GM12878 (cell line): Measurements from ENCODE around the gene ITSN2. TPM values are rescaled to one million over a fixed set of nuclear protein-coding genes. Genes with fewer than 3 reads are reported as not detected.

Experiments used
- ATAC-seq: fragments of 200-7000 bp; cut with Tn5 transposase; 3 replicates; pipeline ENCODE4 v1.9.1; 2020; ENCODE audit warnings: mild to moderate bottlenecking, moderate library complexity
- BruUV-seq: library from RNA; stranded (reverse); fragments of 400-500 nt; replicated peaks from 2 replicates; lab custom pipeline; 2021; lab: Mats Ljungman, UMichigan
- CTCF ChIA-PET: fragments of 300-600 bp; sonication (Branson Sonifier 250); formaldehyde crosslinking; extraction: SDS; loops from one replicate; lab custom pipeline; 2021; ENCODE audit warnings: inconsistent platforms; lab: Yijun Ruan, JAX
- POLR2A ChIA-PET: fragments of 350-600 bp; formaldehyde crosslinking; extraction: SDS; loops from one replicate; lab custom pipeline; 2021; ENCODE audit warnings: inconsistent platforms; lab: Charles Lee
- RAD21 ChIA-PET: fragments of 300-600 bp; sonication (Branson Sonifier 250); formaldehyde crosslinking; loops from one replicate; lab custom pipeline; 2023; ENCODE audit warnings: antibody characterized with exemption; ENCODE audit not compliant: unreplicated experiment; lab: Charles Lee
- SMC1A ChIA-PET: fragments of 300-600 bp; sonication (Branson Sonifier 250); formaldehyde crosslinking; loops from one replicate; lab custom pipeline; 2023; ENCODE audit not compliant: unreplicated experiment, uncharacterized antibody; lab: Charles Lee
- DNase-seq: peaks from one replicate; pipeline ENCODE4 v3.0.0-alpha.2; 2011; ENCODE audit warnings: low read depth, low spot score
- FAIRE-seq: peaks from 3 replicates; lab custom pipeline; 2011; peaks lifted over from hg19 to GRCh38; lab: Jason Lieb, UNC
- H2AFZ ChIP-seq: 2 replicates; pipeline ENCODE4 v1.6.0; 2011; ENCODE audit warnings: low read depth, low read length, control low read depth; ENCODE audit not compliant: control insufficient read depth
- H3K27ac ChIP-seq: 2 replicates; pipeline ENCODE4 v1.5.1; 2011; ENCODE audit warnings: control low read depth; ENCODE audit not compliant: control insufficient read depth, insufficient read depth
- H3K27me3 ChIP-seq, 2 experiments: replicated peaks in 1 of 2; 2 replicates each; pipeline versions ENCODE4 v1.6.0 to v1.6.1; 2011; ENCODE audit warnings: low read length in 1 of 2; ENCODE audit not compliant: control insufficient read depth in 2 of 2, insufficient read depth in 2 of 2
- H3K36me3 ChIP-seq, 2 experiments: 2 replicates each; pipeline ENCODE4 v1.5.1; 2011; ENCODE audit warnings: low read length in 1 of 2; ENCODE audit not compliant: control insufficient read depth in 2 of 2, insufficient read depth in 2 of 2
- H3K4me1 ChIP-seq: 2 replicates; pipeline ENCODE4 v1.6.1; 2011; ENCODE audit warnings: mild to moderate bottlenecking, low read length, moderate library complexity, mixed read lengths; ENCODE audit not compliant: control insufficient read depth, insufficient read depth
- H3K4me2 ChIP-seq: 2 replicates; pipeline ENCODE4 v1.6.0; 2011; ENCODE audit warnings: control low read depth; ENCODE audit not compliant: control insufficient read depth, insufficient read depth
- H3K4me3 ChIP-seq: fragments of 200-600 bp; sonication (generic); 2 replicates; pipeline ENCODE4 v1.5.1; 2016
- H3K79me2 ChIP-seq: 2 replicates; pipeline ENCODE4 v1.6.0; 2011; ENCODE audit warnings: low read length; ENCODE audit not compliant: control insufficient read depth, insufficient read depth
- H3K9ac ChIP-seq: 2 replicates; pipeline ENCODE4 v1.8.0; 2011; ENCODE audit warnings: low read length, control low read depth, mixed read lengths; ENCODE audit not compliant: control insufficient read depth, insufficient read depth
- H3K9me3 ChIP-seq: replicated peaks from 3 replicates; pipeline ENCODE4 v1.5.1; 2011; ENCODE audit warnings: mild to moderate bottlenecking, low read length; ENCODE audit not compliant: control insufficient read depth, insufficient read depth
- H4K20me1 ChIP-seq: 2 replicates; pipeline ENCODE4 v1.6.0; 2011; ENCODE audit not compliant: control insufficient read depth, insufficient read depth
- ATF2 ChIP-seq: IDR thresholded peaks from 2 replicates; pipeline ENCODE4 v1.6.1; 2012; ENCODE audit warnings: low read length, inconsistent platforms
- ATF7 ChIP-seq: fragments of 450-650 bp; IDR thresholded peaks from 2 replicates; pipeline ENCODE4 v1.6.1; 2016; ENCODE audit warnings: low read depth, mild to moderate bottlenecking
- BHLHE40 ChIP-seq, 2 experiments: fragments of 450-650 bp in 1 of 2; IDR thresholded peaks; 2 replicates each; pipeline ENCODE4 v1.6.1; 2011 to 2017; ENCODE audit warnings: low read depth in 2 of 2, borderline replicate concordance in 1 of 2, improper control_type of control experiment in 1 of 2, low read length in 1 of 2, mild to moderate bottlenecking in 1 of 2
- CEBPB ChIP-seq, 2 experiments: fragments of 150-350 bp in 1 of 2; IDR thresholded peaks; 2 replicates each; pipeline ENCODE4 v1.6.1; 2012 to 2014; ENCODE audit warnings: low read depth in 2 of 2, low read length in 2 of 2, borderline replicate concordance in 1 of 2, inconsistent platforms in 1 of 2
- FOS ChIP-seq: IDR thresholded peaks from 3 replicates; pipeline ENCODE4 v1.6.1; 2011; ENCODE audit warnings: borderline replicate concordance; ENCODE audit not compliant: insufficient read length; ENCODE audit errors: extremely low read depth
- JUND ChIP-seq: IDR thresholded peaks from 2 replicates; pipeline ENCODE4 v1.6.1; 2012; ENCODE audit warnings: low read depth, mild to moderate bottlenecking, low read length, improper control_type of control experiment, moderate library complexity
- NR2C2 ChIP-seq: IDR thresholded peaks from 2 replicates; pipeline ENCODE4 v1.6.1; 2011; ENCODE audit warnings: borderline replicate concordance, low read depth; ENCODE audit not compliant: control insufficient read depth, insufficient read length
- SIX5 ChIP-seq: IDR thresholded peaks from 2 replicates; pipeline ENCODE4 v1.6.1; 2011; ENCODE audit warnings: mild to moderate bottlenecking, low read depth, low read length, moderate library complexity; ENCODE audit not compliant: severe bottlenecking
- SMARCA5 ChIP-seq: fragments of 450-650 bp; IDR thresholded peaks from 2 replicates; pipeline ENCODE4 v1.6.1; 2017; ENCODE audit warnings: mild to moderate bottlenecking
- SP1 ChIP-seq: IDR thresholded peaks from one replicate; pipeline ENCODE4 v1.6.1; 2011; ENCODE audit warnings: low read depth, low read length
- SPI1 ChIP-seq: IDR thresholded peaks from 2 replicates; pipeline ENCODE4 v1.6.1; 2011; ENCODE audit warnings: low read depth, mild to moderate bottlenecking, low read length, moderate library complexity, borderline replicate concordance; ENCODE audit not compliant: insufficient read depth
- SREBF2 ChIP-seq: IDR thresholded peaks from 2 replicates; pipeline ENCODE4 v1.6.1; 2012; ENCODE audit warnings: mild to moderate bottlenecking, low read length
- SUPT20H ChIP-seq: IDR thresholded peaks from 2 replicates; pipeline ENCODE4 v1.6.1; 2011; ENCODE audit warnings: low read depth, mild to moderate bottlenecking, low read length, moderate library complexity, borderline replicate concordance; ENCODE audit not compliant: control insufficient read depth
- YBX1 ChIP-seq: fragments of 450-650 bp; IDR thresholded peaks from 2 replicates; pipeline ENCODE4 v1.6.1; 2016; ENCODE audit warnings: antibody characterized with exemption
- WGBS: methylation state at CpG from one replicate; pipeline ENCODE4 v1.1.6; 2016; ENCODE audit warnings: low lambda C conversion rate; ENCODE audit not compliant: insufficient replicate concordance, insufficient coverage; ENCODE audit errors: missing lambda C conversion rate; 5-methylcytosine and 5-hydroxymethylcytosine counted together
- in situ Hi-C: fragments of 300-500 bp; cut with MboI; formaldehyde crosslinking; loops from 9 replicates; pipeline ENCODE4 v1.14.3; 2018; ENCODE audit warnings: mixed read lengths
- intact Hi-C: fragments of 100-400 bp; cut with micrococcal nuclease; formaldehyde crosslinking; loops from one replicate; pipeline ENCODE4 v1.14.2; 2022; ENCODE audit not compliant: unreplicated experiment
- polyA plus RNA-seq, 11 experiments: library from polyadenylated mRNA; depleted of rRNA in 4 of 11; unstranded in 6 of 11; stranded (reverse) in 5 of 11; fragments of >200 nt; fragmentation: Nextera tagmentation in 4 of 11; fragmentation: Illumina TruSeq in 1 of 11; extraction: Ambion mirVana in 4 of 11; extraction: Trizol in 1 of 11; gene quantifications; 1 replicate in 1 of 11; 2 replicates in 10 of 11; pipeline versions ENCODE4 v1.2.1 to v1.2.3, GENCODE V29; 2011 to 2016; ENCODE audit warnings: inconsistent platforms in 2 of 11, missing spikeins in 2 of 11, low read depth in 1 of 11
- total RNA-seq, 4 experiments: library from RNA; depleted of rRNA in 3 of 4; stranded (reverse); fragments of >200 nt in 3 of 4; fragmentation: Illumina TruSeq in 1 of 4; extraction: Trizol in 1 of 4; gene quantifications; 2 replicates each; pipeline versions ENCODE4 v1.2.1 to v1.2.3, GENCODE V29; 2013 to 2021
- TF ChIP-seq, protein P1 (sequence below): fragments of 450-650 bp; IDR thresholded peaks from 2 replicates; pipeline ENCODE4 v1.6.1; 2016; ENCODE audit warnings: mild to moderate bottlenecking, moderate library complexity, borderline replicate concordance

ITSN2 gene
- total and polyA plus RNA-seq, 10 of the 15 experiments (the other 5 are each of a cell fraction or from before 2014, with no cell fraction given), result 20.5 to 80.0 (median 54.7) TPM

DNA sequence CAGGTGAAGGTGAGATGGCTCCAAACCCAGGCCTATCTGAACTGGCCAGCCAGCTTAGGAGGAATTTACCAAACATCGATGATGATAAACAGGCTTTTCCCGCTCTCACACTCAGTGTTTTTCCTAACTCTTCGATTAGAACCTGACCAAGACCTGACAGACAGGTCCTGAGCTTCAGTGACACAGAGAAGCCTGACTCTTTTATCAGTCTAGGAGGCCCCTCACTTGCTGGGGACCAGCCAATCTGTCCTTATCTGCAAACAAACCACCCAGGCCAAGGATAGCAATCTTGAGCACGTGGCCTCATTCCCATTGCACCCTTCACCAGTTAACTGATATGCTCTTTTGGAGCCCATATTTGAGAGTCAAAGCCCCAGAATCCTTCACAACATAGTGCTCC is 1.9 kb upstream of the ITSN2 start (continued):
- TF ChIP-seq ATF7 (no peak), SUPT20H (no peak), CEBPB (IDR thresholded peaks at IDR 0.05; ENCODE audit: borderline replicate concordance in 1 of 2, low read depth in 2 of 2, low read length in 2 of 2) (no peak), JUND (no peak), NR2C2 (no peak)

DNA sequence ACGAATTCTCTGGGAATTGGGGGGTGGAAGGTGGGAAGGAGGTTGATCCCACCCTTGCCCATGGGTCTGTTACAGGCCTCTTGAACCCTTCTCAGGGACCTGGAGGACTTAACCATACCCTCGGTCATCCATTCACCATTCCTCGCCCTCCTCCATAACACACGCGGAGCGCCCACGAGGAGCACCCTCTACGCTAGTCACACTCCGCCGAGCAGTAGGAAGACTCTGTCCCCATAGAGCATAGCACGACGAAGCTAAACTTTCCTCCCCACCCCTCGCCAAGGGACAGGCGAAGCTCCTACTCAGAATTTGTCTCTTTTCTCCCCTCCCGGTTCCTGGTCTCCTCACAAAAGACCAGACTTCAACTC is 611 bp upstream of the ITSN2 start:
- Histone ChIP-seq H3K27ac (peak overlapping the region; percentile 93), H3K9ac (peak overlapping the region; percentile 97), H4K20me1 (no peaks in the 10 kb centered on the region), H3K9me3 (no peaks in the 10 kb centered on the region), H3K4me1 (peaks cover 17% of the 10 kb centered on the region), H2AFZ (peak overlapping the region; percentile 92), H3K27me3 (no peaks in the 10 kb centered on the region), H3K79me2 (peaks cover 46% of the 10 kb centered on the region), H3K4me2 (peak overlapping the region; percentile 66), H3K36me3 (no peaks in the 10 kb centered on the region), H3K4me3 (peak overlapping the region; percentile 79)
- ChIA-PET SMC1A (interaction anchor here (1.2 to 4.2 kb wide), 6 partner anchors 11 to 85 kb away, joined by 3 to 44 read pairs (median 4); no protein-coding TSS in a partner anchor), RAD21 (interaction anchor here (0.6 to 3.5 kb wide), 6 partner anchors 11 to 57 kb away, joined by 3 to 32 read pairs (median 4); no protein-coding TSS in a partner anchor), POLR2A (interaction anchor here (0.7 to 4.5 kb wide), 11 partner anchors 8 to 433 kb away, joined by 3 to 36 read pairs (median 5); no protein-coding TSS in a partner anchor), CTCF (interaction anchor here (0.6 to 1.5 kb wide), 5 partner anchors 13 to 283 kb away, joined by 3 to 6 read pairs (median 4); no protein-coding TSS in a partner anchor)
- ATAC-seq (peak; percentile 3), FAIRE-seq (no peak), DNase-seq (no peak)
- intact Hi-C loops, result loop anchor here (2.0 kb wide), 1 partner anchor 18 kb away; no protein-coding TSS in a partner anchor
- TSS peak; percentile 90 for BruUV-seq
- in situ Hi-C loops, result loop anchor here (25.0 kb wide), 1 partner anchor 974 kb away; the partner anchor contains the start of gene KLHL29
- 23% methylated on average over 10 of the region's 15 CpGs for WGBS
- TF ChIP-seq SPI1 (no peak), FOS (no peak), BHLHE40 (IDR thresholded peaks at IDR 0.05; ENCODE audit: borderline replicate concordance in 1 of 2, low read depth in 2 of 2, low read length in 1 of 2) (no peak), SIX5 (no peak), ATF2 (no peak), SMARCA5 (no peak), SREBF2 (no peak), YBX1 (no peak), SP1 (peak; percentile 1)
- TF ChIP-seq, protein P1, sequence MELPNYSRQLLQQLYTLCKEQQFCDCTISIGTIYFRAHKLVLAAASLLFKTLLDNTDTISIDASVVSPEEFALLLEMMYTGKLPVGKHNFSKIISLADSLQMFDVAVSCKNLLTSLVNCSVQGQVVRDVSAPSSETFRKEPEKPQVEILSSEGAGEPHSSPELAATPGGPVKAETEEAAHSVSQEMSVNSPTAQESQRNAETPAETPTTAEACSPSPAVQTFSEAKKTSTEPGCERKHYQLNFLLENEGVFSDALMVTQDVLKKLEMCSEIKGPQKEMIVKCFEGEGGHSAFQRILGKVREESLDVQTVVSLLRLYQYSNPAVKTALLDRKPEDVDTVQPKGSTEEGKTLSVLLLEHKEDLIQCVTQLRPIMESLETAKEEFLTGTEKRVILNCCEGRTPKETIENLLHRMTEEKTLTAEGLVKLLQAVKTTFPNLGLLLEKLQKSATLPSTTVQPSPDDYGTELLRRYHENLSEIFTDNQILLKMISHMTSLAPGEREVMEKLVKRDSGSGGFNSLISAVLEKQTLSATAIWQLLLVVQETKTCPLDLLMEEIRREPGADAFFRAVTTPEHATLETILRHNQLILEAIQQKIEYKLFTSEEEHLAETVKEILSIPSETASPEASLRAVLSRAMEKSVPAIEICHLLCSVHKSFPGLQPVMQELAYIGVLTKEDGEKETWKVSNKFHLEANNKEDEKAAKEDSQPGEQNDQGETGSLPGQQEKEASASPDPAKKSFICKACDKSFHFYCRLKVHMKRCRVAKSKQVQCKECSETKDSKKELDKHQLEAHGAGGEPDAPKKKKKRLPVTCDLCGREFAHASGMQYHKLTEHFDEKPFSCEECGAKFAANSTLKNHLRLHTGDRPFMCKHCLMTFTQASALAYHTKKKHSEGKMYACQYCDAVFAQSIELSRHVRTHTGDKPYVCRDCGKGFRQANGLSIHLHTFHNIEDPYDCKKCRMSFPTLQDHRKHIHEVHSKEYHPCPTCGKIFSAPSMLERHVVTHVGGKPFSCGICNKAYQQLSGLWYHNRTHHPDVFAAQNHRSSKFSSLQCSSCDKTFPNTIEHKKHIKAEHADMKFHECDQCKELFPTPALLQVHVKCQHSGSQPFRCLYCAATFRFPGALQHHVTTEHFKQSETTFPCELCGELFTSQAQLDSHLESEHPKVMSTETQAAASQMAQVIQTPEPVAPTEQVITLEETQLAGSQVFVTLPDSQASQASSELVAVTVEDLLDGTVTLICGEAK, result no peak
